Non-pigmented ciliary epithelial cell (primary cell): ENCODE data around the gene SRRD.

ENCODE experiments used
- DNase-seq: peaks from one replicate; pipeline ENCODE4 v3.0.0-alpha.2; 2010; ENCODE audit warnings: low read depth

Gene SRRD

DNA sequence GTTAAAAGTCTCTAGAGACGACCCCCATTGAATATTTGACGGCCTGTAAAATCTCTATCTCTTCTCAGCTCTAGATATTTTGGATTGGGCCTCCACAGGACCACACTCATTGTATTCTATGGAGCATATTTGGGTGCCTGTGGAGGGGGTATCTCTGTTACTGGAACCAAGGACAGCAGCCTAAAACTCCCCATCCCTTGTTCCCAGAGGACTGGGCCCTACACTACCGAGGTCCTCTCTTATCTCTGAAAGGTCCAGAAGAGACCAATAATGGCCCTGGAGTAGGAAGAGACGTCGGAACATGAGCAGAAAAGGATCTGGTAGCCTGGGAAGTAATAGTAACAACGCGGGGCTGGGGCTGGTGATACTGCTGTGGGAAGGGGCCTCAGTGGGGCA is 636 bp upstream of the SRRD start:
- DNase-seq: no peak

DNA sequence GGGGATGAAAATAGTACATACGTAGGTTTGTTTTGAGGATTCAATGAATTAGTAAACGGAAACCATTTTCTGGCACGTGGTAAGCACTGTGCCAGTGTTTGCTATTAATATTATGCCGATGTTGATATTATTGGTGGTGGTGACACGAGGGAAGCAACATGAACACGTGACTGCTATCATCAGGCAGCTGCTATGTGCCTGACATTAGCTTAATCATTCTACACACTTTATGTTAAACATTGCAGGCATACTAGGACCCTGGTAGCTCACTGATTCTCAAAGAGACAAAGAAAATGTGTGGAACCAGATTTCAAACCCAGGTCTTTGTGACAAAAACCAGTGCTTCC is 656 bp downstream of the SRRD start:
- DNase-seq: no peak

DNA sequence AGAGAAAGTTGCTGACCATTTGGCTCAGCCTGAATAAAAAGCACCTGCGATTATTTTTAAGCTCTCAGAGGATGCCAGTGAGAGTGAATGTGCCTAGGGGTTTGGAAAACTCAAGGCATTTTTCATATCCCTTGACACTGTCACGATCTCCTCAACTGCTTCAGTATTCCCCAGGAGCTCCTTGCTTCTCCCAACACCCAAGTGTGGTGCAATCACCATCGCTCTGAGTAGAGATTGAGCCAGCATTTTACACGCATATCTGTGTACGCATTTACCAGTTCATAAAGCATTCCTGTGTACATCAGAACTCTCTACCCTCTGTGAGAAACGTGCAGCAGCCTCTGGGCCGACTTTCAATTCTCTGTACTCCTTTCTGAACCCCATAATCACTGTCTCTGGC is 1.3 kb downstream of the SRRD start:
- no peak for DNase-seq

DNA sequence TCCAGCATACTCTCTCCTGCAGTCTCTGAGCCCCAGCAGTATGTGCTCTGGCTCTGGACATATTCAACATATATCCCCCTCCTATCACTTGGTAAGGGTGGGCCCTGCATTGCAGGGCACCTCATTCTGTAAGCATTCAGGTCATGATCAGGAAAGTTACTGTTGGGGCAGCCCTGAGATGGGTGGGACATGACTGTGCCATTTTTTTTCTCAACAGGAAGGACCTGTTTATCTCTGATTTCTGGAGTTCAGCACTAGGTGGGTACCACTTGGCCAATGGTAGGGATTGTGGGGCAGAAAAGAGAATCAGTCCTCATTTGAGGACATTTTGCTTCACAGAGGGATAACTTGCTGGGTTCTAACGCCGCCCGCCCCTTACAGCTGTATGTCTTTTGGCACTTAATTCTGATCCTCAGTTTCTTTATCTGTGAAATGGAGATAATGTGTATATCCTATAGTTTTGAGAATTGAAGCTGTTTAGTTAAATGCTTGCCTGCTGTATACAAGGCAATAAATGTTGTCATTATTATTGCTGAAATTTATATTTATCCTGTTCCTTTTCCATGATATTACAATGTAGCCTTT is 2.2 kb downstream of the SRRD start:
- DNase-seq: no peak

DNA sequence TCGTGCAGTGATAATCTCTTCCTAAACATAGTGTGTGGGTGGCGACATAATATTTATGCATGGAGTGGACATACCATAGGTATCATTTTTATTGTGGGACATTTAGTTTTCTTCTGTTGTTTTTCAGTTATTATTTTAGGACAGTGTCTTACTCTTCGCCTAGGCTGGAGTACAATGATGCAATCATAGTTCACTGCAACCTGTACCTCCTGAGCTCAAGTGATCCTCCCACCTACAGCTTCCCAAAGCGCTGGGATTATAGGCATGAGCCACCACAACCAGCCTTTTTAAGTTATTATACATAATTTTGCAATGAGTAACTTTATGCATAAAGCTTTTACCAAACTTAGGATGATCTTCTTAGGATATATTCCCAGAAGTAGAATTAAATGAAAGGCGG is 2.7 kb downstream of the SRRD start:
- no peak for DNase-seq

DNA sequence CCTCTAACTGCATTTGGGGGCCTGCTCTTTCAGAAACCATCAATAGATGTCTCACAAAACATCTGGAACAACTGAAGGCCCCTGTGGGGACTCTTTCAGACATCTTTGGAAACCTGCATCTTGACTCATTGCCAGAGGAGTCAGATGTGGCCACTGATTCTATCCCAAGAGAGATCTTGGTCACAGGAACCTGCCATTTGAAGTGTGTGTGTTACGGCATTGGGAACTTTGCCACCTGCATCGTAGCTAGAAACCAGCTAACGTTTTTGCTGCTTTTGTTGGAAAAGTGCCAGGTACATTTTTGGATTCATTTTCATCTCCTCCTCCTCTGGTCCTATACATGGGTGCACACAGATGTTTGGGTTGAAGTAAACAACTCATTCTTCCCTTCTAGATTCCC is 4.3 kb downstream of the SRRD start:
- no peak for DNase-seq

DNA sequence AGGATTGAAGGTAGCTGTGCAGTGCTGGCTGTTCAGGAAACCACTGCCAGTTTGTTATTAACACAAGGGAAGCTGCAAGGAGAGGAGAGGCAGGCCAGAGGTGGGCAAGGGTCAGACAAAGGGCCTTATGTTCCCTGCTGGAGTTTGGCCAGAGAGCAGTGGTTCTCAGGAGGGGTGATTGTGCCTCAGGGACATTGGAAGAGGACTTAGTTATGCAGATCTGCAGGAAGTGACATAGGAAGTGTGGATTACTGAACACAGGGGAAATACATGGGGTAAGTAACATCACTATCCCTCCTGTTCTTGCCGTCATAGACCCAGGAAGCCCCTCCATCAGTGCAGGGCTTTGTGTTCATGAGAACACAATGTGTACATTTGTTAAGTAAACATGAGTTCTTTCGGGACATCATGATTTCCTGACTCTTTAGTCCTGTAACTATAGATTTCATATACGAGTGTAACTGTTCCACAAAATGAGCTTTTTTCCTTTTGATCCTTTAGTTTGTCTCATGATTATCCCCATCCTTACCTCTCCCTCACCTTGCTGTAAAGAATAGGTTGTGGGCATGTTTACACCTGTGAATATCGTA is 5.9 kb downstream of the SRRD start:
- DNase-seq: no peak

DNA sequence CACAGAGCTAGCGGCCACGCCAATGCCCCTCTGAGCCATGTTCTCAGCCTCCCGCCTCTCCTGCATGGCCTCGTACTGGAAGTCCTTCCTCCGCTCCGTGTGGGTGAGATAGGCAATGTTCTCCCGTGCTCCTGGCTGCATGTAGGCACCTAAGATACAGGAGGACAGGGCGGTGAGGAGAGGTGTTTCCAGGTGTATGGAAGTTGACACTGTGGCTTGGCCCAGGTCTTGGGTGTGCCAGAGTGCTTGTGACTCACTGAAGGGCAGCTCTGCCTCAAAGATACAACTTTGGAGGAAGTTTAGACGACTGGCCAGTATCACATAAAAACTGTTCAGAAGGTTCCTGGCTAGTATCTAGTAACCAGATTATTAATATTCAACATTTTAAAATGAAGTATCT is 8.5 kb downstream of the SRRD start:
- no peak for DNase-seq

DNA sequence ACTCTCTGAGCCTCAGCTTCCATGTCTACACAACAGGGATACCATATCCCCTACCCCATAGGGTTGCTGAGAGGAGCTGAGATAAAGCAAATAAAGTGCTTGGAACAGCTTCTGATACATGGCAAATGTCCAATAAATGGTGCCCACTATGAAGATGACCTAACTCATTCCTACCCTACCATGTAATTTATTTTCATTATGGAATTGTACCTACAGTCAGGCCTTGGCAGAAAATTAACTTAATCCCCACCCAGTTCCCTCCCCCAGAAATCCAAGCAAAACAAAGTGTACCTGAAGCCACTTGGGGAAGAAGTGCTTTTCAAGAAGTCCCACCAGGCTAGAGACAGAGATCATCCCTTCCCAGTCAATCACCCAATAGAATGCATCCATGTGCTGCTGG is 10.8 kb downstream of the SRRD start:
- no peak for DNase-seq

DNA sequence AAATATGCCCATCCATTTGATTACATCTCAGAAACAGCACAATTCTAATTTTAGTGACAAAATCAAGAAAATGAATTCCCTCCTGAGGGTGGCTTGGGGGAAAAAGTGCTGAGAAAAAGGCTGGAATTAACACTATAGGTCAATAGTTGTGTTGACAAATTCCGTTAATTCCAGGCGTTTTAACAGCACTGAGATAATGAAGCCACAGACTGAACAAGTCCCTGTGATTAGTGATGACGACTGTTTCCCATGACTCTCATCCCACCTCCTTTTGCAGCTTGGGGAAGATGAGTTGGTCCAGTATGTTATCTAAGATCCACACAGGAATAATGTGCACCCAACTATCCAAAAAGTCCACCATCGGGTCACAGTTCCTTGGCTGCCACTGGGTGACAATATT is 12.8 kb downstream of the SRRD start:
- no peak for DNase-seq

DNA sequence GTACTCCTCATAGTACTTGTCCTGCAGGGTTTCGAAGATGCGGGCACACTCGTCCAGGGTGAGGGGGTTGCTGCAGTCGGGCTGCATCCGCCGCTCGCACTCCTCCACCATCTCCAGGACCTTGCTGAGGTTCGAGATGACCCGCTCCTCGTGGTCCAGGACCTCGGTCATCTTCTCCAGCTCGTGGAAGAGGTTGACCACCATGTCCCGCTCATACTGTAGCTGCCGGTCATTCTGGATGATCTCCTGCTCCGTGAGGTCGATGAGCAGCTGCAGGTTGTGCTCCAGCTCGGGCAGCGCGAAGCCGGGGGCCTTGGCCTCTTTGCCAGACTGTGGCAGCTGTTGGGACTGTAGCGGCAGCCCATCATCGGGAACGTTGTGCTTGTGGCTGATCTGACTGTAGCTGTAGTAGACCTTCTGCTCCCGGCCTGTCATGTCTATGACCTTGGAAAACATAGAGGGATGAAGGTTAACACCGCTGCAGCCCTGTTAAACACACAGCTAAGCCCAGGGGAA is 15.6 kb downstream of the SRRD start:
- DNase-seq: no peak

DNA sequence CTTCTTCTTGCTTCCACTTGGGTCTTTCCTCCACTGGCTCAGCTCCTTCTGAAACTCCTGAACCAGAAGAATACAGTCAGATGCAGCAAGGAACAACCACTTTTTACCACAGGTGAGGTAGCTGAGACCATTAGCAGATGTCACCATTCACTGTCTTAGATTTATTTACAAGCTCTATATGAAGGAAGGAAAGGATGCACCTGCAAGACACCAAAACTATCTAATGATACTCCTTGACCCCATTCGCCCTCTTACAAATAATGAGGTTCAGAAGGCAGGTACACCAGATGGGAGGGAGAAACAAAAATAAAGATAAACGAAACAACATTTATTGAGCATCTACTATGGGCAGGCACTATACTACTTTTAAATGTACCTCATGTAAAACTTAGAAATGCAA is 18.3 kb downstream of the SRRD start:
- no peak for DNase-seq

DNA sequence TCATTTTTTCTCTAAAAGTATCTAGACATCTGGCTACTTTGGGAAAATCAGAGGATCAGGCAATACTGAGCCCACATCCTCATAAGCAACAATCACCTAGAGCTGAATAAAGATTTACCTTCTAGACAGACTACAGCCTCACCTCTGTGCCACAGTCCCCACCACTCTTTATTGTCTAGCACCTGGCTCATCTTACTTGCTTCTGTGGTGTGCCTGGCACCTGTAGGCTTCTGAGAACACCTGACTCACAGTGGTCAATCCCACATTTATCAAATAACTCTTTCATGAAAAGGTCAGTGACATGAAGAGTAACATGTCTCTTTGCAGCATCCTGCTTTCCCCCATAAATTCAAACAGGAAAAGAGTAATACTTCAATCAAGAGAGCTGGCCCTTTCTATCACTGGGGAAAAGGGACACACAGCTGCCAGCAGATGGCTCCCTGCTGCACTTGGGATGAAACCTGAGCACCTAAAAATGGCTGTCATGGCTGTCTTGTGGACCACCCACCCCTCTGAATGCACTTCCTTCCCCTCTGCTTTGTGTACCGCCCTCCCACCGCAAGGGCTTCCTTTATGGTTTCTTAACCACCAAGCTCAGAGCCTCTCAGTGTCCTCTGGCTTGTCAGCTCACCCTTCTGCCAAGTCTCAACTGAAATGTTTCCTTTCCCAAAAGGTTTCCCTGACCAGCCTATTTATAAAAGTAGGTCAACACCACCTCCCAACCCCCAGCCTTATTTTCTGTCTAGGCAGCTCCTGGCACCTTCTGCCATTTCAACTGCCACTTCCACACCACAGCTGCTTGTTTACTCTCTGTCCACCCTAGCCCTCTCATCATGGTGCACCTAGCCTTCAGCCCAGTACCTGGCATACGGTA is 19.2 kb downstream of the SRRD start:
- DNase-seq: no peak

DNA sequence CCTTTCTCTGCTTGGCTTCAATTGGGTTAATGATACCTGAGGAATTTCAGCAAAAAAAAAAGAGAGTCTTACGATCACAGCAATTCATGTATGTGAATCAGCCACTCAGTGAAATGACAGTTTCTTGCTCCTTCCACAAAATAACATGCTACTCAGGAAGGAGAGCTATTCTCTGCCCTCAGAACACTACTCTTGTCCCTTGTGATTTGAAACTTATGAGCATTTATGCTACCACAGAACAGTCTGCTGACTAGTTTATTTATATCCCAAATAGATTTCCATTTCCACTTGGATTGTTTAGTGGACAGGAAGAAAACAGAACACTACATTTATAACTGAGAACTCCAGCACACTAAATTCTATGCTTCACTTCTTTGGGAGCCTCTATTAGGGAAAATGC is 20.1 kb downstream of the SRRD start:
- no peak for DNase-seq

DNA sequence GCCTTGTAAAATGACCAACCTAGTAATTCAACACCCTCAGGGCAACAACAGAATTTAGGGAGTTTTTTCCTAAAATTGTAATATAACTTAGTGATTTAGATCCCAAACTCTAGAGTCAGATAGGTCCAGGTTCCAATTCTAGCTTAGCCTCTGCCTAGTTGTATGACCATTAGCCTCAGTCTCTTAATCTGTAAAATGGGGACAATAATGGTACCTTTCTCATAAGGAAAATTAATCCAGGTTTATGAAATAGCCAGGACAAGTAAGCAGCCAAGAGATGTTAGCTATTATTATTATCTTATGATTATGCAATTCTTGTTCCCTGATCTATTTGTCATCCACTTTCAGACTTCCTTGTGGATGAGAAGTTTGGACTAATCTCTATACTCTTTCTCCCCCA is 24.5 kb downstream of the SRRD start:
- DNase-seq: no peak

DNA sequence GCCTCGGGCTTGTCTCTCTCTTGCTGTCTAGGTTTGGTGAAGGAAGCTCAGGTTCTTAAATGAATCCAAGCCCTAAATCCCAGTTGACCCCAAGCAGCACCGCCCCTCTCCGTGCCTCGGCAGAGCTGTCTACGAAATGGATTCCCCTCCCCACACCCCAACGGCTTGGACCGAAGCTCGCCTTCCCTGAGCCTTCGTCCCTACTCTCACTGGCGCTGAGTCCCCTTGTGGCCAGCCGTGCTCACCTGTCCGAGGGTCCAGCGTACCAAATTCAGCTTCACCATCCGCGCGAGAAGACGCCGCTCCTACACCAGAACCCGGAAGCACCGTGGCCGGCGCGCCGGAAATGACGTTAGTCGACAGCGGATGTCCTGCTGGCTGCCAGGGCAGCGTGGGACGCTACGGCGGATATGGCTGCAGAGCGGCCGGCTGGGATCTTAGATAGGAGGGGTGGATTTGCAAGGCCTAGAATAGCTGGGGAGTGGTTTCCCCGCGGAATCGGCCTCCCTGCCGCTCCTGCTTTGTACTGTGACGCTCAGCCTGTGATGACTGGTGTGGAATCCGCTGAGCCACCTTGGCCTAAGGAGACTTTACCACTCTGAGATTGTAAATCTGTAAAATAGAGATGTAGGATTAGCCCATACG is 28.6 kb downstream of the SRRD start, which contains the start of gene TFIP11:
Gene TFIP11 (minus strand): TSS at position 325 of the 645 bp plus-strand sequence. CDS start 2,201 bp downstream, outside the sequence.
- DNase-seq: peak; percentile 59

DNA sequence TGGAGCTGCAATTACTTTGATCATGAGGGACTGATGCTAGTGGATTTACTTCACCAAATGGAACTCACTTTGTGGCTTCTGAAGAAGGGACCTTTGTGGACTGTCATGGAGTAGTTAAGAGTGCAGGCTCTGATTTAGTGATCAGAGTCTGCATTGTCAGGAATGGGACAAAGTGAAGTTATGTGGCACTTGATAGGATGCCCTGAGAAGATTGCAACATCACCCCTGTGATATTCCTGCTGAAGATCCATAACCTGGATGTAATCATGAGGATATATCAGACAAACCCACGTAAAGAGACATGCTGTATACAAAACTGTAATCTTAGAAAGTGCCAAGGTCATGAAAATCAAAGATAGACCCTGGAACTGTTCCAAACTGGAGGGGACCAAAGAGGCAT is 30.2 kb downstream of the SRRD start:
- DNase-seq: no peak

DNA sequence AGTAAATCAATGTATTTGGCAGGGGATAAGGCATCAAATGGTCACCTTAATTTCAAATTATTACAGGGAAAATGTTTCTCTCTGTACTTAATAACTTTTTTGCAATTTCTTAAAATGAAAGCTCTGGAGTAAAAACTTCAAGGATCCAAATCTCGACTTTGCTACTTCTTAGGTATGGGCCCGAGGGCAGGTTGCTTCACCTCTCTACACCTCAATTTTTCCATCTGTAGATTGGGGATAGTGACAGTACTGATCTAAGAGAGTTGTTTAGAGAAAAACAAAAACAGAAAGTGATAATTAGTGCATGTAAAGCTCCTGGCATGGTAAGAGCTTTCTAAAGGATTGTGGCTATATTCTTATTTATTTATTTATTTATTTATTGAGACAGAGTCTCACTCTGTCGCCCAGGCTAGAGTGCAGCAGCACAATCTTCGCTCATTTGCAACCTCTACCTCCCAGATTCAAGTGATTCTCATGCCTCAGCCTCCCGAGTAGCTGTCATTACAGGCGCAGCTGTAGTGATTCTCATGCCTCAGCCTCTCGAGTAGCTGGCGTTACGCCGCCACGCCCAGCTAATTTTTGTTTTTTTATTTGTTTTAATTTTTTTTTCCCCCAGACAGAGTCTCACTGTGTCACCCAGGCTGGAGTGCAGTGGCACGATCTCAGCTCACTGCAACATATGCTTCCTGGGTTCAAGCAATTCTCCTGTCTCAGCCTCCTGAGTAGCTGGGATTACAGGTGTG is 30.9 kb downstream of the SRRD start:
- no peak for DNase-seq

DNA sequence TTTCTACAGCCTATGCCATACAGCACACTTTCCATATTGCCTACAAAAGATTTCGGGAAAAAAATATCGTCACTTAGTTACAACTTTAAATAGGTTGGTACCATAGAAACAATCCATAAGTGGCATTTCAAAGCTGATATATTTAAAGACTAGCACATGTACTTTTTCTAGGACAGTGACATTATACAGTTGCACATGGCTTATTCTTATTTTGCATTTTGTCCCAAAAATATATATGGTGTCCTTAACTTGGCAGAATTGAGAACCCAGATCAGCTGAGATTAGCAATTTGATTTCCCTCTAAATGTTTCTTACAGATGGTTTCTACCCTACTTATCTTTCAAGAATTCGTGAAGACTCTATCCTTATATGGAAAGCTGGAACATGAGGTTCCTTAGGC is 32.3 kb downstream of the SRRD start:
- DNase-seq: no peak

DNA sequence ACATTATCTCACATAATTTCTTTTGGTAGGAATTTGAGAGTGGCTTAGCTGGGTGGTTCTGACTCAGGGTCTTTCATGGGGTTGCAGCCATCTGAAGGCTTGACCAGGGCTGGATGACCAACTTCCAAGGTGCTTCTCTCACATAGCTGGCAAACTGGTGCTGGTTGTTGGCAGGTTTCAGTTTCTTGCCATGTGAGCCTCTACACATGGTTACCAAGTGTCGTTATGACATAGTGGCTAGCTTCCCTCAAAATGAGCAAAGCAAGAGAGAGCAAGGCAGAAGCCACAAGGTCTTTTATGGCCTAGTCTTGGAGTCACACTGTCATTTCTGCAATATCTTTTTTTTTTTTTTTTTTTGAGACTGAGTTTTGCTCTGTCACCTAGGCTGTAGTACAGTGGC is 32.8 kb downstream of the SRRD start:
- no peak for DNase-seq

DNA sequence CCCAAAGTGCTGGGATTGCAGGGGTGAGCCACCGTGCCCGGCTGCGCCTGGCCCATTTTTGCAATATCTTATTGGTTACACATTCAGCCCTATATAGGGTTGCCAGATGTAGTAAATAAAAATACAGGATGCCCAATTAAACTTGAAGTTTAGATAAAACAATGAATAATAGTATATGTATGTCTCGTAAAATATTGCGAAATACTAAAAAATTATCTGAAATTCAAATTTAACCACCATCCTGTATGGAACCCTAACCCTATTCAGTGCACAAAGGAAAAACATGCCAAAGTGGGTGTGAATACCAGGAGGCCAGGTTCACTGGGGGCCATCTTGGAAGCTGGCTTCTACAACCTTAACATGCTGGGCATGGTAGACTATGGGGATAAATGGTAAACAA is 33.8 kb downstream of the SRRD start:
- DNase-seq: no peak

DNA sequence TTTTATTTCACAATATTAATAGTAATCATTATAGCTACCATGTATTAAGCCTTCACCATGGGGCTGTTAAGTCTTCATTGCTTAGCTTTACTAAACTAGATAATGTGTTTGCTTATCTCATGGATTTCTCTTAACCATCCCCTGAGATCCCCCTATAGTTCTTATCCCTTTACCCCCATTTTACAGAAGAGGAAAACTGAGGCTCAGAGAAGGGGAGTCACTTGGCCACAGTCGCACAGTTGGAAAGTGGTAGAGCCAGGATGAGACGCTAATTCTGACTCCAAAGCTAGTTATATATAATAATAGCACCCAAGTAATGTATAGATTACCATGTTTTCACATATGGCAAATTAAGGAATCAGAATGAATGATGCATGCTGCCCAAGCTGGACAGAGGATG is 38.3 kb downstream of the SRRD start:
- DNase-seq: no peak
